C4-2B (cell line): ENCODE data around the gene SH3RF3.

ENCODE experiments used
- H3K27ac ChIP-seq: fragments of 450-650 bp; 2 replicates; pipeline ENCODE4 v1.5.1; 2017
- ZFX ChIP-seq: fragments of 450-650 bp; IDR thresholded peaks from 2 replicates; pipeline ENCODE4 v1.6.1; 2017
- TF ChIP-seq, protein P1 (sequence below): fragments of 450-650 bp; conservative IDR thresholded peaks from 2 replicates; pipeline ENCODE4 v1.5.1; 2017; ENCODE audit warnings: mild to moderate bottlenecking

Gene SH3RF3

DNA sequence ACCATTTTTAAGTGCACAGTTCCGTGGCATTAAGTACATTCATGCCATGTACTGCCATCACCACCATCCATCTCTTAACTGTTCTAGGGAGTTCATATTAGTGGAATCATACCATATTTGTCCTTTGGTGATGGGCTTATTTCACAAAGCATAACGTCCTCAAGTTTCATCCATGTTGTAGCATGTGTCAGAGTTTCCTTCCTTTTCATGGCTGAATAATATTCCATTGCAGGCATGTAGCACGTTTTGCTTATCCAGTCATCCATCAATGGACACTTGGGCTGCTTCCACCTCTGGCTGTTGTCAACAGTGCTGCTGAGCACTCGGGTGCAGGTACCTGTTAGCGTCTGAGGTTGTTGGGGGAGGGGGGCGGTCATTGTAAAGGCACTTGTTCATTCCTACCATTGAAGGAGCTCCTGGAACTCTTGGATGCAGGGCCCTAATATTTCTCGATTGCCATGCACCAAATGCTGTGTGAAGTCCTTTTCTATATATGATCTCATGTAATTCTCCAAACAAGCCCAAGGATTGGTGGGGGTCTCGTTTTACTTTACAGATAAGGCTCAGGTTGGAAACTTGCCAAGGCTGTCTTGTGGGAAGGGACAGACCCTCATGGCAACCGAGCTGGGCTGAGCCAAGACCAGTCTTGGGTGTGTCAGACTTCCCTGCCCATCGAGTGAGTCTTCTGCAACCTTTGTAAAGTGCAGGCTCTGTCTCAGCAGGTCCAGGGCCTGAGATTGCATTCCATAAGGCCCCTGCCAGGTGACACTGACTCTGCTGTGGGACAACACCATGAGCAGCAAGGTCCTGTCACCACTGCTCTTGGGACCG is 42.9 kb upstream of the SH3RF3 start:
- no peak overlapping the region for H3K27ac ChIP-seq

DNA sequence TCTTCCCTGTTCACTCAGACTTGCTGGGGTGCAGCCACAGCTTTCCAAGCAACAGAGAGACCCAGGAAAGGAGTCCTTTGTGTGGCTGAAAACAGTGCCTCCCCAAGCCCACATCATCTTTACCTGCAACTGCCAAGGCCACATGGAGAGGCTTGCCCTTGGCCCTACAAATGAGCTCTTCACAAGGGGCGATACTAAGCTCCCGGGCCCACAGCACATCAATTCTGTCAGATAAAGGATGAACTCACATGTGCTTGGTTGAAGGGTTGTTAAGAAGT is 42.3 kb upstream of the SH3RF3 start:
- TF ChIP-seq, protein P1, sequence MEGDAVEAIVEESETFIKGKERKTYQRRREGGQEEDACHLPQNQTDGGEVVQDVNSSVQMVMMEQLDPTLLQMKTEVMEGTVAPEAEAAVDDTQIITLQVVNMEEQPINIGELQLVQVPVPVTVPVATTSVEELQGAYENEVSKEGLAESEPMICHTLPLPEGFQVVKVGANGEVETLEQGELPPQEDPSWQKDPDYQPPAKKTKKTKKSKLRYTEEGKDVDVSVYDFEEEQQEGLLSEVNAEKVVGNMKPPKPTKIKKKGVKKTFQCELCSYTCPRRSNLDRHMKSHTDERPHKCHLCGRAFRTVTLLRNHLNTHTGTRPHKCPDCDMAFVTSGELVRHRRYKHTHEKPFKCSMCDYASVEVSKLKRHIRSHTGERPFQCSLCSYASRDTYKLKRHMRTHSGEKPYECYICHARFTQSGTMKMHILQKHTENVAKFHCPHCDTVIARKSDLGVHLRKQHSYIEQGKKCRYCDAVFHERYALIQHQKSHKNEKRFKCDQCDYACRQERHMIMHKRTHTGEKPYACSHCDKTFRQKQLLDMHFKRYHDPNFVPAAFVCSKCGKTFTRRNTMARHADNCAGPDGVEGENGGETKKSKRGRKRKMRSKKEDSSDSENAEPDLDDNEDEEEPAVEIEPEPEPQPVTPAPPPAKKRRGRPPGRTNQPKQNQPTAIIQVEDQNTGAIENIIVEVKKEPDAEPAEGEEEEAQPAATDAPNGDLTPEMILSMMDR = no peak
- no peak for TF ChIP-seq ZFX
- no peak overlapping the region for H3K27ac ChIP-seq

More for the DNA sequence above, 42.9 kb upstream of the SH3RF3 start:
- TF ChIP-seq, protein P1 = no peak
- no peak for TF ChIP-seq ZFX

DNA sequence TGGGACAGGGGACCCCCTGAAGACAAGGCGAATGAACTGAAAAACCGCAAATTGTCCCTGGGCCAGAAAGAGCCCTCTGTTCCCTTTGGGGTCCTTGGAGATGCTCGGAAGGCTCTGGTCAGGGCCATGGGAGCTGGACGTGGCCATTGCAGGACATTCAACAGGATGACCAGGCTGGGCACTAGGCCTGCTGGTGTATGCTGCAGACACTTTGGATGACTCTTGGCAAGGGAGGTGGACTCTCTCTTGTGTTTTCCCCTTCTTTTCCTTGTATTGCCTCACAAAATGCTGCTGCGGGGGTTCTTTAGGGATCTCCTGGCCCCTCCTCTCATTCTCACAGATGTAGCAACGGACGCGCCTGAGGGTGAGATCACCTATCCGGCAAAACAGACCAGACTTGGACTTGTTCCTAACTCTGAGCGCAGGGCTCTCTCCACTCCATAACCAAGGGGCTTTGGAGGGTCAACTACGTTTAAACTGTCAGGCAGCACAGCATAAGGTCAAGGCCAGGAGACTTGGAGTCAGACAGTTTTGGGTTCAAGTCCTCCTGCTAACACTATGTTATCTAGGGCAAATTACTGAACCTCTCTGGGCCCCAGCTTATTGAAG is 41.8 kb upstream of the SH3RF3 start:
- TF ChIP-seq ZFX = no peak
- TF ChIP-seq, protein P1 = no peak
- no peak overlapping the region for H3K27ac ChIP-seq

DNA sequence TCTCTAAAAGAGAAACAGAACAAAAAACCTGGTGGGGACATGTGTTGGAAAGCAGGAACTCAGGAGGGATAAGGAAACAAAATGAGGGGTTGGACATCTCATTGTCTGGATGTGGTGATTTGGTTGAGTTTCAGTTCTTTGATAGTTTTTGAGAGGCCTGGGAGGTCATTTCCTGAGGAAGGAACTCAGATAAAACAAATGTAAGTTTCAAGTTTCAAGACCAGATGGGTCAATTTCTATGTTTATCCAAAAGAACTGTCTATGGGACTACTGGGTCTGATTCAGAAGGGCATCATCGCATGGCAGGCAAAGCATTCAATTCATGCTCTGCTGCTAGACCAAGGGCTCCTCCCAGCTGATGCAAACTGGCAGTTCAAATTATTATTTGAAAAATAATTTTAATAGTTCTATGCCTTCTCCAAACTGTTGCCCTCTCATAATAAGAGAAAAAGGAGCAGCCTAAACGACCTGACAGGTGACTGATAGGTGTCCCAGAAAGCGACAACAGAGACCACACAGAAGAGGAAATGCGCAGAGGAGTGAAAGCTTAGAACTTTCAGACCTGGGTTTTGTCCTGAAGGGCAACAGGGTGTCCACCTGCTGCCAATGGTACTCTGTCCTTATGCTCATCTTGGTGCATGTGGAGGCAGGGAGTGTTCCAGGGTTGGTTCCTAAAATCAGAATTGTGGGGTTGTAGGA is 39.3 kb upstream of the SH3RF3 start:
- no peak for TF ChIP-seq ZFX
- TF ChIP-seq, protein P1 = no peak
- no peak overlapping the region for H3K27ac ChIP-seq

DNA sequence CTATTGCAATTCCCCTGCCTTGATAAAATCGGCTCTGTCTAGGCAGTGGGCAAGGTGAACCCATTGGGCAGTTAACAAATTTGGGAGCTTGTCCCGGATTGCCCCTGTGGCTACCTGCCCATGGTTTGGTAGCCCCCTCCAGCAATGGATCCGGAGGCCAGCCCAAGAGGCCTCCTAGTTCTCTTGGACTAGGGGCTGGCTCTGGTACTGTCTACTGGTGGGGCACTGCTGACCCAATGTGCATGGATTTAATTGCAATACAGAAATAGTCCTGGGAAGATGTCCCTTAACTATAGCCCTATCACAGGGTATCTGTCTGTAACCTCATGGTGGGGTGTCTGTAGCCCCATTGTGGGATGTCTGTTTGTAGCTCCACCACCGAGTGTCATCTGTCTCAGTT is 37.5 kb upstream of the SH3RF3 start:
- TF ChIP-seq, protein P1 = no peak
- TF ChIP-seq ZFX = no peak
- H3K27ac ChIP-seq = no peak overlapping the region

DNA sequence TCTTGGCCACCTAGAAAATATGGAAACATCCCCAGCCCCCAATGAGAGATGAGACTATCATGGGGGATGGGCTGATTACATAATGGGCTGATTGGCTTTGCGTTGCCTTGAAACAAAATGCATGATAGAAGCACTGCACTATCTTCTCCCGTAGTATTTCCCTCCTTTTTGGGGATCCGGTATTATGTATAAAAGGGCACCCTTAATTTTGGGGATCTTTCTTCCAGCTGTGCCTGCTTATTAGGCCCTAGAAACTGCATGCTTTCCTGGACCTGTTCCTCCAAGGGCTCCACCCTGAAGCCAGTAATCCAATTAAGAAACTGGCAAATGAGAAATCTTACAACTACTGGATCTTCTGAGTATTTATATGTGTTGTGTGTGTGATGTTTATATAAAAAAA is 34.9 kb upstream of the SH3RF3 start:
- TF ChIP-seq, protein P1 = no peak
- TF ChIP-seq ZFX = no peak
- no peak overlapping the region for H3K27ac ChIP-seq

DNA sequence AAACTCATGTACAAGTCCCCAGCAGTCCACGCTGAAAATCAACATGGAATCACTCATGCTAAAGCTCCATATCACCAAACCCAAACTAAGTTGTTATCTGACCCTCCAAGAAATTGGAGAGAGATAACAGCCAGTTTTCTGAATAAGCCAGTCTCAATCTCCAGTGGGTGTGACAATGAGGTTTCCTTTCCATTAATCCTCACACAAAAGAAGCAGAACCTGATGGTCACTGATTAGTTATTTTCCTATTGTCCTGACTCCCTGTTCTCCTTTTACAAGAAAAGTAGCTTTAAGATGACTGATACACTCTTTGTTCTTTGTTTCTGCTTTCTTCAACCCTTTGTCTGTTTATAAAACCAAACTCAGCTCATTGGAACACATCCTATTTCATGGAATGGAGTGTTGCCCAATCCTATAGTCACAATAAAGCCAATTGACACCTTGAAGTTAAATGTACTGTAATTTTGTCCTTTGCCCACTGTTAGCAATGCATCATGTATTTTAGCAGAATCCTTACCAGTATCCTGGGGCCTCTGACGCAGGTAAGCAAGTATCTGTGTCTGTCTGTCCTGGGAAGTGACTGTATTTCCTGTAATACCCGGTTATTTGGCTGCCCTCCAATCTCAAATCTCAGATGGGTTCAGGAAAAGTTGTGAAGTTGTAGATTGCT is 30.6 kb upstream of the SH3RF3 start:
- no peak overlapping the region for H3K27ac ChIP-seq
- TF ChIP-seq, protein P1 = no peak
- TF ChIP-seq ZFX = no peak
